HG03045 (cell line): Measurements from ENCODE around the gene TSPEAR.
"Not testable (repeated sequence)": the region's sequence is repeated elsewhere in the genome, so short reads cannot be mapped to it uniquely, and the experiment has no call there.

ENCODE experiments used
- ATAC-seq: cut with Tn5 transposase; IDR thresholded peaks from one replicate; pipeline ENCODE4 v1.9.1; 2021; ENCODE audit warnings: mild to moderate bottlenecking, moderate library complexity; ENCODE audit not compliant: unreplicated experiment

Gene TSPEAR

GRCh38 chr21:44592446-44593311 lies 118.7 kb downstream of the TSPEAR start, which contains the start of gene KRTAP10-6:
KRTAP10-6 (minus strand) TSS chr21:44592505; CDS start chr21:44592484, 21 bp downstream.
- no peak for ATAC-seq

DNA sequence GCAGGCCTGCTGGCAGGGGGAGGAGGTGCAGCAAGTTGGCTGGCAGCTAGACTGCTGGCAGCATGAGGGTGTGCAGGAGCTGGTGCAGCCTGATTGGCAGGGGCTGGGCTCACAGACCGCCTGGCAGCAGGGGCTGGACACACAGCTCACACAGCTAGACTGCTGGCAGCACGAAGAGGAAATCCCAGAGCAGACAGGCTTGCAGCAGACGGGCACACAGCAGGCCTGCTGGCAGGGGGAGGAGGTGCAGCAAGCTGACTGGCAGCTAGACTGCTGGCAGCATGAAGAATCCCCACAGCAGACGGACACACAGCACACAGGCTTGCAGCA lies 119.6 kb downstream of the TSPEAR start:
- ATAC-seq = not testable (repeated sequence)

DNA sequence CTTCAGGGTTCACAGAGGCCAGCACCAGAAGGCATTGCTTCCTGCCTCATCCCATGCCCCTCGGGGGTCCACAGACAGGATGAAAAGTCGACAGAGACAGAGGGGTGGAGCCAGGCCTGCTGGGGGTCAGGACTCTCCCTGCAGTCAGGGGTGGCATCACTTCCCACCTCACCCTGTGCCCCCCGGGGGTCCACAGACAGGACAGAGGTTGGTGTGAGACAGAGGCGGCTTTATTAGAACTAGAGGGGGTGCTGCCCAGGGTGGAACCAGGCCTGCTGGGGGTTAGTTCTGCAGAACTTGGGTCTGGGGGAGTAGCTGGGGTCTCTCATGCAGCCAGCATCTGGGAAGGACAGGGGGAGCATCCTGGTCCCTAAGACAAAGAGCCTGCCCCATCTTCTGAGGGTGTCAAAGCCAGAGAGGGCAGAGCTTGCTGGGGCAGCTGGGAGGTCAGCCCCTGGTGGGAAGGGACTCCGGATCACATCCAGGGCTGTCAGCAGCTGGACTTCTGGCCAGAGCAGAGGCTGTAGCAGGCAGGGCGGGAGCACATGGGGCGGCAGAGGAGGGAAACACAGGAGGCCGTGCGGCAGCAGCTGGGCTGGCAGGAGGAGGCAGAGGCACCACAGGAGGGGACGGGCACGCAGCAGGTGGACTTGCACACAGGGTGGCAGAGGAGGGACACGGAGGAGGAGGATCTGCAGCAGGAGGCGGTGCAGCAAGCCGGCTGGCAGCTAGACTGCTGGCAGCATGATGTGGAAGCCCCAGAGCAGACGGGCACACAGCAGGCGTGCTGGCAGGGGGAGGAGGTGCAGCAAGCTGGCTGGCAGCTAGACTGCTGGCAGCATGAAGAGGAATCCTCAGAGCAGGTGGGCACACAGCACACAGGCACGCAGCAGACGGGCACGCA lies 120.2 kb downstream of the TSPEAR start:
- ATAC-seq = not testable (repeated sequence)

DNA sequence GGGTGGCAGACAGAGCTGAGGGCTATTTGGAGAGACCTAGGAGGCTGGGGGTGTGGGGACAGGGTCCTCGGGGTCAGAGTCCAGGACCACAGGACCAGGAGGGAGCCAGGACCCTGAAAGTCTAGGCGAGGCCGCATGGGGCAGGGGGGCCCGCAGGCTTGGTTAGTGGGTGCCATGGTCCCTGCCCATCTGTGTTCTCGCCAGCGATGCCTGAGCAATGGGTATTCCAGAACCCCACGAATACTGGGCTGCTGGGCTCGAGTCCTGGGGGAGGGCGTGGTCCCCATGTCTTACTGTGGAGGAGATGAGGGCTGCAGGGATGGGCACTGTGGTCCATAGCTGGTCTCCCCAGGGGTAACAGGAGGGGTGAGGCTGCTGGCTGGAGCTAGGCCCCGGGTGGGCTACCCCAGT lies 121.1 kb downstream of the TSPEAR start:
- no peak for ATAC-seq

GRCh38 chr21:44589586-44590305 lies 121.6 kb downstream of the TSPEAR start:
- no peak for ATAC-seq

- no peak for ATAC-seq
Measured at GRCh38 chr21:44589094-44589493, 122.3 kb downstream of the TSPEAR start.

- no peak for ATAC-seq
Measured at GRCh38 chr21:44585892-44586291, 125.5 kb downstream of the TSPEAR start.

- ATAC-seq = no peak
Measured at GRCh38 chr21:44583800-44584147, 127.6 kb downstream of the TSPEAR start.

DNA sequence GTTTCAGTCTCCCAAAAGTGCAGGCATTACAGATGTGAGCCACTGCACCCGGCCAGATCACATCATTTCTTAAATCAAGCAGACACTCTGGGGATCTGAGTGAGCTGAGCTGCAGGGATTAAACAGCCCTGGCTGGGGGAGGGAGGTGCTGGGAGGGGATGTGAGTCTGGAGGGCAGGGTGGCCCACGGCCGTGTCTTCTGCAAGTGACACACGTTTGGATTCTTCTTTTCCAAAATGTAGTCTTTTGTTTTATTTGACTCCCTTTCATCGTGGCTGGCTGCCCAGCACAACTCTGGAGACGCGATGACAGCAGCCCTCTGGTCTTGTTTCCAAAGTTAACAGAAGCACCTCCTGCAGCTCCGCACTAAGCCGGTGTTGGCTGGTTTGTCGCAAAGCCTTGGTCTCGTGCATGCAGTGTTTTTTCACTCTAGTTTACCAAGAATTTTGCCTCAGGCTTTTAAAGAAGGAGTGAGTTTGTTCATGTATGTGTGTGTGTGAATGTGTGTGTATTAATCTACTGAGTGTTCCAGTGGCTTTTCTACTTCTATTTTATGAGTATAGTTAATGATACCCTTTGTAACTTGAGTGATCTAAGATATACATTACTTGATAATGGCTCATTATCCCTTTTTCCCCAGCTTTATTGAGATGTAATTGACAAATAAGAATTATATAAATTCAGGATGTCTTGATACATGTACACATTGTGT lies 128.1 kb downstream of the TSPEAR start:
- no peak for ATAC-seq

GRCh38 chr21:44582055-44582454 lies 129.3 kb downstream of the TSPEAR start:
- no peak for ATAC-seq

GRCh38 chr21:44581158-44581557 lies 130.2 kb downstream of the TSPEAR start:
- no peak for ATAC-seq

DNA sequence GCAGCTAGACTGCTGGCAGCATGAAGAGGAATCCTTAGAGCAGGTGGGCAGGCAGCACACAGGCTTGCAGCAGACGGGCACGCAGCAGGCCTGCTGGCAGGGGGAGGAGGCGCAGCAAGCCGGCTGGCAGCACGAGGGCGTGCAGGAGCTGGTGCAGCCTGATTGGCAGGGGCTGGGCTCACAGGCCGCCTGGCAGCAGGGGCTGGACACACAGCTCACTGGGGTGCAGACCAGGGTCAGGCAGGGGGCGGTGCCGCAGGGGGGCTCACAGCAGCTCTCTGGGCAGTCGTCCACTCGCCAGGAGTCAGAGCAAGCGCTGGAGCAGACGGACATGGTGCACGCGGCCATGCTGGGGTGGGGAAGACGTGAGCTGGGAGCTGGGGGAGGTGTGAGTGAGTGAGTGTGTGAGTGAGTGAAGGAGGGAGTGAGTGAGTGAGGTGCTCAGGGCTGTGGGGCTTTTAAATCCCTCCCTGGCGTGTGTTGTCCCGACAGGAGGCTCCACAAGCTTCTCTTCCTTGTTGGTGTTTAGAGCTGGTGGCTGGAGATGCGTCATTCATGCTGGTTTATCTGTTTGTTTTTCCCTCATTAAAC lies 131.0 kb downstream of the TSPEAR start, which contains the start of gene KRTAP10-5:
Gene KRTAP10-5 (minus strand): TSS at position 374 of the 591 bp plus-strand sequence. CDS start 26 bp downstream, at position 348.
- not testable (repeated sequence) for ATAC-seq

DNA sequence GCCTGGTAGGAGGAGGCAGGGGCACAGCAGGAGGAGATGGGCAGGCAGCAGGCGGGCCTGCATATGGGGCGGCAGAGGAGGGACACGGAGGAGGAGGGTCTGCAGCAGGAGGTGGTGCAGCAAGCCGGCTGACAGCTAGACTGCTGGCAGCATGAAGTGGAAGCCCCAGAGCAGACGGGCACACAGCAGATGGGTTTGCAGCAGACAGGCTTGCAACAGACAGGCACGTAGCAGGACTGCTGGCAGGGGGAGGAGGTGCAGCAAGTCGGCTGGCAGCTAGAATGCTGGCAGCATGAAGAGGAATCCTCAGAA lies 131.6 kb downstream of the TSPEAR start:
- ATAC-seq = no peak

DNA sequence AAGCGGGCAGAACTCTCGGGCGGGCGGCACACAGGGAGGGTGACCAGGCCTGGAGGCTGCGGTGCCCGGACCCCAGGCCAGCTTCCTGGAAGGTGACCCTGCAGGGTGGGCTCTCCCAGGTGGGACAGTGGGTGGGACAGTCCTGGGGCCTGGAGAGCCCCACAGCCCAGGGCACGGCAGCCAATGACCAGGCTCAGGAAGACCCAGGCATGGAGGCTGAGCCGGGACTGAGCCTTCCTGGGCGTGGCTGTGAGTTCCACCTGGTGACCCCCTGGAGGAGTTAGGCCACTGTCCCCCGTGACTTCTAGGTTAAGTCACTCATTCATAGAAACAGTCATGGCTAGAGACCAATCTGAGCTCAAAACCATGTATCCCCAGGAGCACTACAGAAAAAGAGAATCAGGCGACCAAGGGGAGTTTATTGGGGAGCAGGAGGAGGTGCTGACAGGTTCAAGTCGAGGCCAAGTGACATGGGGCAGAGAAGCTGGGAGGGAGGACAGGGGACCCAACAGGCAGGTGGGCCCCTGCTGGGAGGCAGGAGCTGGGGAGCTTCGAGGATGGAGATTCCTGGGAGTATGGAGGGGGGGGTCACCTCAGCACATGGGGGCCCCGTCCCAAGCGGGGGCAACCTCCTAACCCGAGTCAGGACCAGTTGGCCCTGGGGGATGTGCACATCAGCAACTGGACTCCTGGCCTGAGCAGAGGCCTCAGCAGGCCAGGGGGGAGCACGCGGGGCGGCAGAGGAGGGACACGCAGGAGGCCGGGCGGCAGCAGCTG lies 132.1 kb downstream of the TSPEAR start:
- ATAC-seq = no peak

GRCh38 chr21:44578371-44579055 lies 132.9 kb downstream of the TSPEAR start:
- ATAC-seq = no peak

DNA sequence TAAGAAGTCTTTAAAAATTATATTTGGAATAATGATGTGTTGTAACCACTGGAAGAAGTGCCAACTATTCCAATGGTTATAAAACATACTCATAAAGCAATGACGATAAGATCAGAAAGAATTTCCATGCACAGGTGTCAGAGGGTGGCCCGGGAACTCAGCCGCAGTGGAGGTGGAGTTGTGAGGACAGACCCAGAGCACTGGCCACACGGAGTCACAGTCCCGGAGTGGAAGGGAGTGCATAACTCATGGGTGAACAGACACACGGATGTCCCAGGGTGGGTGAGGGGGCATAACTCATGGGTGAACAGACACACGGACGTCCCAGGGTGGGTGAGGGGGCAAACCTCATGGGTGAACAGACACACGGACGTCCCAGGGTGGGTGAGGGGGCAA lies 135.3 kb downstream of the TSPEAR start:
- ATAC-seq = no peak

DNA sequence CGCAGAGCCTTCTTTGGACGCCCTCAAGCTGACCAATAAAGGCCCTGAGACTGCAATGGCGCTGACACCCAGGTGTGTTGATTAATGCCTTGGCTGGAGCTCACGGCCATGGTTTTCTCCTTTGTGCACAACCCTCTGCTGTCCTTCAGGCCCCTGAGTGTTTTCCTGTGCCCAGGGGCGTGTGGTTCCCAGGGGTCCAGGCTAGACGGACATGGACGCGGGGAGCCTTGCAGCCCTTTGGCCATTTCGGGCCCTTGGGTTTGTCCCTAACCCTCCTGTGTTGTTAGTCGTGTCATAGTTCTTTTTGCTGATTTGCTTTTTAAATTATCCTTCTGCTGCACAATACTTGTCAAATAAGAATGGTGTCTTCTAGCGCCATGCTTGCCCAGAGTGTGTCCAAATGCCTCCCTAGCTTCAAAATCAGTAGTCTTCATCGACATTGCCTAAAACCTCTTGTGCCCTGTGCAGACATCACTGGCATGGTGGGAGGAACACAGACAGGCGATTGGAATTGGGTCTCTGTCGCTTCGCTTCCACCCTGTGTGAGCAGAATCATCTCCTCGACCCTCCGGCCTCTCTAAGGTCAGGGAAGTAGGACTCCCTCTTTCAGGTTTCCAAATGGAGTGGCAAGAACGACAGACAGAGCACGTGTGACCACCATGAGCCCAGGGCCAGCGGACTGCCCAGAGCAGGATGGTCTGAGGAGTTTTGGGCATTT lies 135.9 kb downstream of the TSPEAR start:
- ATAC-seq = no peak
